GM19193 (cell line): ENCODE data around the gene LSM14B.

Experiments
- POLR2A ChIP-seq: IDR thresholded peaks from 4 replicates; pipeline ENCODE4 v1.6.1; 2011; ENCODE audit not compliant: insufficient read depth, insufficient read length; ENCODE audit errors: extremely low read depth

LSM14B gene

DNA sequence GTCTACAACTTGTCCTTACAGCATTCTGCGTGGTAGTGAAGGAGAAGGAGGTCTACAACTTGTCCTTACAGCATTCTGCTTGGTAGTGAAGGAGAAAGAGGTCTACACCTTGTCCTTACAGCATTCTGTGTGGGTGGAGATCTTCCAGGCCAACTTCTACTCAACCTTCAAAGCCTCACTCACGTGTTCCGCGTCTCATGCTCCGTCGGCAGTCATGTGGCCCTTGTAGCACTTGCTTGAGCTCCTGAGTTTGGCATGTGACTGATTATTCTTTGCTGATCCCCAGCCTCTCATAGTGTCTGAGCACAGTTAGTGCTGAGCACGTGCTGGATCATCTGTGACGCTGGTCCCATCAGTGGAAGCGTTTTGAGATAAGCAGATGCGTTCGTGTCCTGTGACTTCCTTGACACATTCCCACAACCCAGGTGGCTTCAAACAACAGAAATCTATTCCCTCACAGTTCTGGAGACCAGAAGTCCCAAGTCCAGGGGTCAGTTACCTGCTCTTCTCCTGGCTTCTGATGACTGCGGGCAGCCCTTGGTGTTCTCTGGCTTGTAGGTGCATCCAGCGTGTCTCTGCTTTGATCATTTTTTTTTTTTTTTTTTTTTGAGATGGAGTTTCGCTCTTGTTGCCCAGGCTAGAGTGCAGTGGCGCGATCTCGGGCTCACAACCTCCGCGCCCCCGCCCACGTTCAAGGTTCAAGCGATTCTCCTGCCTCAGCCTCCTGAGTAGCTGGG is 23.9 kb downstream of the LSM14B start:
- TF ChIP-seq POLR2A: no peak

GRCh38 chr20:62147125-62147524 is 24.9 kb downstream of the LSM14B start:
- TF ChIP-seq POLR2A: no peak

DNA sequence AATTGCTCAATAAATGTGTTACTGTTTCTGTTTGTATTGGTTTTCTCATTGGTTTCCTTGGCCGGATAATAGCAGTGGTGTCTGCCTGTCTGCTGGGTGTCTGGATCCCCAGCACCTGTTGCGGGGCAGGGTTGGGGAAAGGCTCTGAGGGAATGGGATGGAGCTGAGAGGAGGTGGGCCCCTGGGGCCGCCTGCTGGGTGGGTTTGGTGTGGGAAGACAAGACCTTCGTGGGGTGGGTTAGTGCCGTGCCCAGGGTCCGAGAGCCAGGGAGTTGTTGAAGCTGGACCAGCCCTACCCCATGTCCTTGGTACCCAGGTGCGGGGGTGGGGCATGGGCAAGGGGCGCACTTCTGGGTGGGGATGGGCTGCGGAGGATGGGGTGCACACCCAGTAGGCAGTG is 25.3 kb downstream of the LSM14B start:
- no peak for TF ChIP-seq POLR2A

DNA sequence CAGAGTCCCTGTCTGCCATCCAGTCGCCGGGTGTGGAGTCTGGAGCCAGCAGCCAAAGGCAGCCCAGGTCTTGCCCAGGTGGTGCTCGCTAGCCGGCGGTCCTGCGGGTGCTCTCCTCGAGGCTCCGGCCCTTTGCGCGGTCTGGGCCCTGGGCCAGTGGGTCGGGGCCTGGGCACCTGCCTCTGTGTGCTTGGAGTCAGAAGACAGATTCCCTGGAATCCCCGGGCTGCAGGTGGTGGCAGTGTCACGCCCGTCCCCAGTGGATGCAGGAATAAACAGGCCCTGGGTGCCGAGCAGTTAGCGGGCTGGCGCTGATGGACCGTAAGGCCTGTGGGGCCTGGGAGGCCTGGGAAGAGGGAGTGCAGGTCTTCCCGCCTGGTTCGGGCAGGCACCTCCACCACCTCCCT is 26.6 kb downstream of the LSM14B start:
- no peak for TF ChIP-seq POLR2A

DNA sequence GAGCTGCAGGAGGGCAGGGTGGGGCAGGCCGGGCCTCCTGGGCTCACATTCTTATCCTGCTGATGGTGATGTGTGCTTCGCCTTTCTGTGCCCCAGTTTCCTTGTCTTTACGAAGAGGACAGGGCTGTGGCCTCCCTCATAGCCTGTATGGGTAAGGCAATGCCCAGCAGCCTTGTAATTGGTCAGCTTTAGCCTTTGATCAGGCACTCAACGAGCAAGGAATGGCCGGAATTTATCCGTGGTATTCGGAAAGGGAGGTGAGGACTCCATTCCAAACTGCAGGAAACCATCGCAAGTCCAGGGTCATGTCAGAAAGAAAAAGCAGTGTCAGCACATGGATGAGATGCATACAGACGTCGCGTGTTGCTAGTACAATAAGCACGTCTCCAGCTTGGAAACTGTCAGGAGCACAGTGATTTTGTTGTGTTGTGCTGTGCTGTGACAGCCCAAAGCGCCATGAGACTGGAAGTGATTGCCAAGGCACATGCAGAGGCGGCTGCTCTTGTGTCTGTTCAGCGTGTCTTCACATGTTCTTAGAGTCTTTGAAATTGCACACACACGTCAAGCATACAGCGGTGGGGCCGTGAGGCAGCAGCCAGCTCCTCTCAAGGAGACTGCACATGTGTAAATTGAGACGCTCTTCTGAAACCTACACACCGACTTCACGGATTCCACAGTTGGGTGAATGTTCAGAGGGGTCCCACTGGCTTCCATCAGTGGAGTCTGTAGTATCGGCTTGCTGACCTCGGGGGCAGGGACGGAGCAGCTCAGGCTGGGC is 27.4 kb downstream of the LSM14B start:
- TF ChIP-seq POLR2A: no peak

GRCh38 chr20:62150310-62150575 is 28.0 kb downstream of the LSM14B start:
- no peak for TF ChIP-seq POLR2A

DNA sequence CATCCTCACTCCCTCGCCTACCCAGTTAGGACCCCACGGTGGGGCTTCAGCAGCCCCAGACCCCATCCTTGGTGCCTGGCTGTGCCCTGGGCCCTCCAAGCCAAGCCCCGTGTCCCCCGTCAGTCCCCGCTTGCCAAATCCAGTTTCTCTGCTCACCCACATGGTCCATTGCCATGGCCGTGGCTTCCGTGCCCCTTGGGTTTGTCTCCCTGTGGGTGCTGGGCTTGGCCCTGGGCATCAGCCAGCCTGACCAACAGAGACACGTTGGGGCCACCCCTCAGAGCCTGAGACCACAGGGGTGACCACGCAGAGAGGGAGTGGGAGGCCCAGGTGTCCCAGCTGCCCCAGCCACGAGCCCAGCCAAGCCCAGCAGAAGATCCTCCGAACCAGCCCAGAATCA is 28.9 kb downstream of the LSM14B start:
- no peak for TF ChIP-seq POLR2A

GRCh38 chr20:62151835-62152364 is 29.6 kb downstream of the LSM14B start:
- TF ChIP-seq POLR2A: no peak

GRCh38 chr20:62155428-62156253 is 33.4 kb downstream of the LSM14B start:
- TF ChIP-seq POLR2A: no peak

DNA sequence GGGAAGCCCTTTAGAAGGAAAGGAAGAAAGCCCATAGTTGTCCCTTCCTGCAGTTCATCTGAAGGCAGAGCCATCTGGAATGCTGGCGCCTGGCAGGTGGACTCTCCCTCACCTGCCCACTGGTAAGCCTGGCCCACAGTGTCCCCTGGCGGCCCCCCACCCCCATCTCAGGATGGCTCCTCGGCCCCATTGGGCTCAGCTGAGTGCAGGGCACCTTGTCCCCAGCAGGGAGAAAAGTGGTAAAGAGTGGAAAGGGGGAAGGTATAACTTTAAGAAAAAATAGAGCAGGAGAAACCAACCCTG is 33.9 kb downstream of the LSM14B start:
- no peak for TF ChIP-seq POLR2A

GRCh38 chr20:62156592-62157386 is 34.5 kb downstream of the LSM14B start:
- no peak for TF ChIP-seq POLR2A

DNA sequence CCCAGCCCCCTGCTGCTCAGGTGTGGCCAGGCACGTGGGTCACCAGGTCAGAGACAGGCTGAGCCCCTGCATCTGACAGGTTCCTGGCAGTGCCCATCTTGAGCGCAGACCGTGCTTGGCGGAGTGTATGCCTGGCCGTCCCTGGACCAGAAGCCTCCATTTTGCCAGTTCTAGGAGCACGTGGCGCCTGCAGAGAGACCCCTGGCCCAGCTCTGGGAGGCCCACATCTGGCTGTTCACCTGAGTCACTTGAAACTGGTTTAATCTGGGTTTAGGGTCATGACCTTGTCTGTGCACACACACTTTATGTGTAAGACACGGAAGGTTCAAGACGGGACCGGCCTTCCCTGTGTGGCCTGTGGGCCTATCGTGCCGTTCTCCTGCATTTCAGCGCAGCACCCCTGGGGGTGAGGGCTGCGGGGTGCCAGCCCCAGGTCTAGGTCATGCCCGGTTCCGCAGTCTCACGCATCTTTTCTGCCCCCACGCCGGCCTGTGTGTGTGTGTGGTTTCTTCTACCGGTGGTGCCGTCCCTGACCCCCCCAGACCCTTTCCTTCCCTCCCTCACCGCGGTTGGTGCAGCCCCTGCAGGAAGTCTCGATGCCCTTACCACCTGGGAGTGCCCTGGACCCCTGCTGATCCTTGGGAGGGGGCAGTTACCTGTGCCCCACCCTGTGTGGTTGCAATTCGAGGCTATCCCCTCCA is 35.3 kb downstream of the LSM14B start:
- no peak for TF ChIP-seq POLR2A

GRCh38 chr20:62158088-62158400 is 35.8 kb downstream of the LSM14B start:
- no peak for TF ChIP-seq POLR2A

DNA sequence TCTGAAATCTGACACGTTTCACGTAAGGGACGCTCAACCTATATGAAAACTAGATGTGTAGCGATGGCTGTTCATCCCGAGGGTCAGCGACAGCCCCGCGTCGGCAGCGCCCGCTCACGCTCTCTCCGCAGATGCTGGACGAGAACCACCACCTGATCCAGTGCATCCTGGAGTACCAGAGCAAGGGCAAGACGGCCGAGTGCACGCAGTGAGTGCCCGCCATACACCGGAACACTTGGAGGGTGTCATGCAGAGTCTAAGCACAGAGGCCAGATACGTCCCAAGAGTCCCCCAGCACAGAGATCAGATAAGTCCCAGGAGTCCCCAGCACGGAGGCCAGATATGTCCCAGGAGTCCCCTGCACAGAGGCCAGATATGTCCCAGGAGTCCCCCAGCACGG is 36.3 kb downstream of the LSM14B start:
- TF ChIP-seq POLR2A: no peak

DNA sequence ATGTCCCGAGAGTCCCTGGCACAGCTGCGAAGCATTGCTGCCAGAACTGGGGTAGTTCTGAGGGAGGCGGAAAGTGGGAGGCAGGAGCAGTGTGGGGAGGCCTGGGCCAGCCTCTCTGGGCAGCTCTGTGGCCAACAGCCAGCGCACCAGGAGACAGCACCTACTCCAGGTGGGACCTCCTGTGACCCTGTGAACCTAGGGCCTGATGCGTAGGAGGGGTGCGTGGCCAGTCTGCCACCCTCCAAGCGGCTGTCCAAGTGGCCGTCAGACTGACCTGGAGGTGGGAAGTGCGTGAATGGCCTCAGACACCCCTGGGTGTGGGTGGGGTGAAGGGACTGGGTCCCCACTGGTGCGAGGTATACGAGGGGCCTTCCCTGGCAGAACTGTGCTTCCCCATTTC is 36.8 kb downstream of the LSM14B start:
- no peak for TF ChIP-seq POLR2A

DNA sequence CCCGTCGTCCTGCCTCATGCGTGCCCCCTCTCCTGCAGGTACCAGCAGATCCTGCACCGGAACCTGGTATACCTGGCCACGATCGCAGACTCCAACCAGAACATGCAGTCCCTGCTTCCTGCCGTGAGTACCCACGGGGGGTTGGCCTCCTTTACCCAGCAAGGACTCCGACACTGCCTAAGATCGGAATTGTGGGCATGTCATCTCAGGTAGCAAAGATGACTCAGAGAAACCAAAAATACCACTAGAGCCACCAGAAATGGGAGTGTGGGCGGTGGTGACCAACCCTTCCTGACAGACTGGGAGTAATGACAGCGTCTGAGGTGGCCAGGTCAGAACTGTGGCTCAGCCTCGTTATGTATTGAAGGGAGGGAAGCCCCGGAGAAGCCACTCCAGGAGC is 37.6 kb downstream of the LSM14B start:
- TF ChIP-seq POLR2A: no peak
